Parathyroid adenoma (tissue), 2 donors: ENCODE data around the gene ZNF526.

Experiments
- H2AFZ ChIP-seq: fragments of 300-600 bp; sonication (generic); one replicate; pipeline ENCODE4 v1.7.0; 2017; ENCODE audit warnings: antibody characterized with exemption, mild to moderate bottlenecking
- H3K27ac ChIP-seq: fragments of 300-600 bp; sonication (generic); one replicate; pipeline ENCODE4 v1.7.0; 2017
- H3K27me3 ChIP-seq: fragments of 300-600 bp; sonication (generic); one replicate; pipeline ENCODE4 v1.7.0; 2017; ENCODE audit warnings: low read length; ENCODE audit not compliant: control insufficient read depth, insufficient read depth
- H3K36me3 ChIP-seq: fragments of 300-600 bp; sonication (generic); one replicate; pipeline ENCODE4 v1.7.0; 2017; ENCODE audit warnings: low read length; ENCODE audit not compliant: control insufficient read depth, insufficient read depth
- H3K4me1 ChIP-seq: fragments of 300-600 bp; sonication (generic); one replicate; pipeline ENCODE4 v1.7.0; 2017; ENCODE audit warnings: control low read depth
- H3K4me2 ChIP-seq: fragments of 300-600 bp; sonication (generic); one replicate; pipeline ENCODE4 v1.7.0; 2017; ENCODE audit warnings: low read length
- H3K4me3 ChIP-seq: fragments of 300-600 bp; sonication (generic); one replicate; pipeline ENCODE4 v1.7.0; 2017; ENCODE audit warnings: low read depth, low read length
- H3K79me2 ChIP-seq: fragments of 300-600 bp; sonication (generic); one replicate; pipeline ENCODE4 v1.7.0; 2017; ENCODE audit warnings: control low read depth
- H3K9ac ChIP-seq: fragments of 300-600 bp; sonication (generic); one replicate; pipeline ENCODE4 v1.7.0; 2017; ENCODE audit warnings: mild to moderate bottlenecking
- H3K9me3 ChIP-seq: fragments of 300-600 bp; sonication (generic); one replicate; pipeline ENCODE4 v1.7.0; 2017; ENCODE audit warnings: low read length; ENCODE audit not compliant: control insufficient read depth
- TF ChIP-seq, protein P1 (sequence below): fragments of 300-600 bp; sonication (generic); IDR thresholded peaks from one replicate; pipeline ENCODE4 v1.7.0; 2017; ENCODE audit warnings: antibody characterized with exemption, mild to moderate bottlenecking
- donor health status: primary hyperparathyroidism.

The ZNF526 gene

DNA sequence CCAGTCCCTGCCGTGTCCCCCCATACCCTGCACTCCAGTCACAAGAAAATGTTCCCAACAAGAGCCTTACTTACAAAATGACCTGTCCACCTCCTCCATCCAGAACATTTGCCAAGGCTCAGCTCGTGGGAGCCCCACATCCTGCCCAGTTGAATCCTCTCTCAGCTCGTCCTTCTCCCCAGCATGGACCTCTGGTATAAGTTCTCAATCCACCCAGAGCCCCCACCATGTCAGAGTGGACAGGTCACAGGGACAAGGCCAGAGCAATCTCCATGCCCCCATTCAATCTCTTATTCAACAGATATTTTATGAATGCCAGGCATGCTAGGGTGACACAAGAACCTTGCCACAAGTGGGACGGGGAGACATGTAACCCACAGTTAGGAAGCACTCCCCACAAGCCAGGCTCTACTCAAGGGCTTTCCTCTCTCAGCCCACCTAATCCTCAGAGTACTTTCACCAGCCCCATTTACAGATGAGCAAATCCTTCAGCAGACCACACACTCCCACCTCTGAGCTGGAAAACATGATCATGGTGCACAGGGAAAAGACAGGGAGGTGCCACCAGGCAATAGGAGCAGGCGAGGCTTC is 17.7 kb upstream of the ZNF526 start:
- Histone ChIP-seq H3K79me2 (peaks cover 49% of the 10 kb centered on the region), H2AFZ (no peak overlapping the region), H3K4me1 (peaks cover 5% of the 10 kb centered on the region), H3K36me3 (no peaks in the 10 kb centered on the region), H3K9ac (no peak overlapping the region), H3K9me3 (no peaks in the 10 kb centered on the region), H3K27ac (peak overlapping the region; percentile 19), H3K4me3 (no peak overlapping the region), H3K4me2 (no peak overlapping the region), H3K27me3 (no peaks in the 10 kb centered on the region)
- TF ChIP-seq, protein P1, sequence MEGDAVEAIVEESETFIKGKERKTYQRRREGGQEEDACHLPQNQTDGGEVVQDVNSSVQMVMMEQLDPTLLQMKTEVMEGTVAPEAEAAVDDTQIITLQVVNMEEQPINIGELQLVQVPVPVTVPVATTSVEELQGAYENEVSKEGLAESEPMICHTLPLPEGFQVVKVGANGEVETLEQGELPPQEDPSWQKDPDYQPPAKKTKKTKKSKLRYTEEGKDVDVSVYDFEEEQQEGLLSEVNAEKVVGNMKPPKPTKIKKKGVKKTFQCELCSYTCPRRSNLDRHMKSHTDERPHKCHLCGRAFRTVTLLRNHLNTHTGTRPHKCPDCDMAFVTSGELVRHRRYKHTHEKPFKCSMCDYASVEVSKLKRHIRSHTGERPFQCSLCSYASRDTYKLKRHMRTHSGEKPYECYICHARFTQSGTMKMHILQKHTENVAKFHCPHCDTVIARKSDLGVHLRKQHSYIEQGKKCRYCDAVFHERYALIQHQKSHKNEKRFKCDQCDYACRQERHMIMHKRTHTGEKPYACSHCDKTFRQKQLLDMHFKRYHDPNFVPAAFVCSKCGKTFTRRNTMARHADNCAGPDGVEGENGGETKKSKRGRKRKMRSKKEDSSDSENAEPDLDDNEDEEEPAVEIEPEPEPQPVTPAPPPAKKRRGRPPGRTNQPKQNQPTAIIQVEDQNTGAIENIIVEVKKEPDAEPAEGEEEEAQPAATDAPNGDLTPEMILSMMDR, result no peak

GRCh38 chr19:42203700-42204099 is 16.4 kb upstream of the ZNF526 start:
- no peaks in the 10 kb centered on the region for H3K36me3 ChIP-seq
- TF ChIP-seq, protein P1, result no peak
- H3K4me1 ChIP-seq, result peaks cover 12% of the 10 kb centered on the region
- no peak overlapping the region for H3K9ac ChIP-seq
- no peaks in the 10 kb centered on the region for H3K9me3 ChIP-seq
- peaks cover 61% of the 10 kb centered on the region for H3K79me2 ChIP-seq
- H3K4me2 ChIP-seq, result no peak overlapping the region
- H2AFZ ChIP-seq, result no peak overlapping the region
- H3K27me3 ChIP-seq, result no peaks in the 10 kb centered on the region
- H3K4me3 ChIP-seq, result no peak overlapping the region
- no peak overlapping the region for H3K27ac ChIP-seq

DNA sequence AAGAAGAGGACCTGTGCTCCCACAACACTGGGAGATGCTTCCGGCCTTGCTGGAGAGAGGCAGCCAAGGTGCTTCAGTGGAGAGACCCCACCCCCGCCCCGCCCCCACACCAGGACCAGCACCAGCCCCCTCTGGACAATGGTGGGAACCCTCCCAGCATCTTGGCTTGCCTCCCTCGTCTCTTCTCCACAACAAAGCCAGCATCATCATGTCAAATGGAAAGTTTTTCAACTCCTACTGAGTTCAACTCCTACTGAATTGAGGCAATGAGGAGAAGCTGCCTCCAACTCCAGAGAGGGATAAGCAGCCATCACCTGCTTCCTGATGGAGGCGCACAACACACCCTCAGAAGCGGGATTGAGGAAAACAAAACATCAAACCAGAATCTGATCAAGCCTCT is 15.4 kb upstream of the ZNF526 start:
- Histone ChIP-seq H3K27ac (no peak overlapping the region), H3K79me2 (peaks cover 70% of the 10 kb centered on the region), H3K36me3 (no peaks in the 10 kb centered on the region), H3K4me3 (no peak overlapping the region), H3K9me3 (no peaks in the 10 kb centered on the region), H3K4me2 (no peak overlapping the region), H3K9ac (no peak overlapping the region), H2AFZ (no peak overlapping the region), H3K27me3 (no peaks in the 10 kb centered on the region), H3K4me1 (peaks cover 12% of the 10 kb centered on the region)
- TF ChIP-seq, protein P1, result no peak

DNA sequence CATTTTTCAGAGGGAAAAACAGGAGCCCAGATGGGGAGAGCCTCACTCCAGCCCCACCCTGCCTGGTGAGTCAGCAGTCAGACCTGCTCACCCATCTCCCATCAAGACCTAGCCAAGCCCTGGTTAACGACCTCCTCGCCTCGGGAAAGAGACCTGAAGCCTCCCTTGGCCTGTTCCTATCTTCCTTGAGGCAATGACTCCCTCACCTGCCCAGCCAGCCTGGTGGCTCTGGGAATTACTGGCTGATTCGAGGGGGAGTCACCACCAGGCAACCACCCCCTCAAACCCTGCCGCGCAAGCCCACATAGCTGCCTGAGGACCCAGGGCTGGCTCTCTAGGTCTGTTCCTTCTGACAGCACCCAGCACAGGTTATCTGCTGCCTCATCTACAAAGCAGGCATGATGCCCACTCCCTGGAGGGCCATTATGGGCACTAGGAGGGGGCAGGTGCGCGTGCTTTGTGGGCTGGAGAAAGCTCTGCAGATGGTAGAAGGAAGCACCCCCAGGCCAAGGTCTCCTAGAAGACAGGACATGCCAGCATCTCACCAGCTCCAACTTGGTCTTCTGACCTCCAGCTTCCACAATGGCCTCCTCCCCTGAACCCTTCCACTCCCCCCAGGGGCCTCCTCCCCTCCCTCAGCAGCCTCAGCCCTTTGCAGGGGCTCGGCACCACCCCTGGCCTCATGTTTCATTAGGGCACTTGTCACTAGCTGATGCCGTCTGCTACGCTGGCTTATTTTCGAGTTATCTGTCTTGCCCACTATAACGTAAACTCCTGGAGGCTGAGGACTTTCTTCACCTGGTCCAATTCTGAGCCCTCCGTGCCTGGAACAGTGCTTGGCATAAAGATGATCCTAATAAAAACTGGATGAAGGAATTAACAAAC is 13.0 kb upstream of the ZNF526 start:
- no peaks in the 10 kb centered on the region for H3K27me3 ChIP-seq
- H3K4me2 ChIP-seq, result no peak overlapping the region
- no peaks in the 10 kb centered on the region for H3K9me3 ChIP-seq
- no peak overlapping the region for H3K9ac ChIP-seq
- H3K27ac ChIP-seq, result no peak overlapping the region
- TF ChIP-seq, protein P1, result no peak
- H3K4me1 ChIP-seq, result peaks cover 12% of the 10 kb centered on the region
- H2AFZ ChIP-seq, result no peak overlapping the region
- no peaks in the 10 kb centered on the region for H3K36me3 ChIP-seq
- no peak overlapping the region for H3K4me3 ChIP-seq
- H3K79me2 ChIP-seq, result peaks cover 83% of the 10 kb centered on the region
